ENCODE data around the gene MAPK8.
"Not testable (repeated sequence)": the region's sequence is repeated elsewhere in the genome, so short reads cannot be mapped to it uniquely, and the experiment has no call there.

The MAPK8 gene

GRCh38 chr10:48336978-48337599 lies 30.6 kb downstream of the MAPK8 start:
- no peak for TF ChIP-seq ZNF274 (IDR thresholded peaks at IDR 0.05; ENCODE audit: low read depth, low read length)
- no peak overlapping the region for H3K4me3 ChIP-seq (ENCODE audit: low read length)

GRCh38 chr10:48340734-48341133 lies 34.3 kb downstream of the MAPK8 start:
- no peak overlapping the region for H3K4me3 ChIP-seq (ENCODE audit: low read length)
- no peak for TF ChIP-seq ZNF274 (IDR thresholded peaks at IDR 0.05; ENCODE audit: low read depth, low read length)

GRCh38 chr10:48343106-48343505 lies 36.6 kb downstream of the MAPK8 start:
- TF ChIP-seq ZNF274 (IDR thresholded peaks at IDR 0.05; ENCODE audit: low read depth, low read length): no peak
- no peak overlapping the region for H3K4me3 ChIP-seq (ENCODE audit: low read length)

- H3K4me3 ChIP-seq (ENCODE audit: low read length): no peak overlapping the region
- no peak for TF ChIP-seq ZNF274 (IDR thresholded peaks at IDR 0.05; ENCODE audit: low read depth, low read length)
Observed at GRCh38 chr10:48343921-48344598, 37.6 kb downstream of the MAPK8 start.

- not testable (repeated sequence) for H3K4me3 ChIP-seq (ENCODE audit: low read length)
Observed at GRCh38 chr10:48346248-48346647, 39.8 kb downstream of the MAPK8 start.

DNA sequence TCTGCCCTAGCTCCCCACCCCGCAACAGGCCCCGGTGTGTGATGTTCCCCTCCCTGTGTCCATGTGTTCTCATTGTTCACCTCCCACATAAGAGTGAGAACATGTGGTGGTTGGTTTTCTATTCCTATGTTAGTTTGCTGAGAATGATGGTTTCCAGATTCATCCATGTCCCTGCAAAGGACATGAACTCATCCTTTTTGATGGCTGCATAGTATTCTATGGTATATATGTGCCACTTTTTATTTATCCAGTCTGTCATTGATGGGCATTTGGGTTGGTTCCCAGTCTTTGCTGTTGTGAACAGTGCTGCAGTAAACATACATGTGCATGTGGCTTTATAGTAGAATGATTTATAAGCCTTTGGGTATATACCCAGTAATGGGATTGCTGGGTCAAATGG lies 41.1 kb downstream of the MAPK8 start:
- H3K4me3 ChIP-seq (ENCODE audit: low read length): not testable (repeated sequence)

DNA sequence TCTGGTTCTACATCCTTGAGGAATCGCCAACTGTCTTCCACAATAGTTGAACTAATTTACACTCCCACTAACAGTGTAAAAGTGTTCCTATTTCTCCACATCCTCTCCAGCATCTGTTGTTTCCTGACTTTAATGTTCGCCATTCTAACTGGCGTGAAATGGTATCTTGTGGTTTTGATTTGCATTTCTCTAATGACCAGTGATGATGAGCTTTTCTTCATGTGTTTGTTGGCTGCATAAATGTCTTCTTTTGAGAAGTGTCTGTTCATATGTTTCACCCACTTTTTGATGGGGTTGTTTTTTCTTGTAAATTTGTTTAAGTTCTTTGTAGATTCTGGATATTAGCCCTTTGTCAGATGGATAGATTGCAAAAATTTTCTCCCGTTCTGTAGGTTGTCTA lies 41.5 kb downstream of the MAPK8 start:
- not testable (repeated sequence) for H3K4me3 ChIP-seq (ENCODE audit: low read length)

GRCh38 chr10:48353246-48353645 lies 46.8 kb downstream of the MAPK8 start:
- TF ChIP-seq ZNF274 (IDR thresholded peaks at IDR 0.05; ENCODE audit: low read depth, low read length): no peak
- no peak overlapping the region for H3K4me3 ChIP-seq (ENCODE audit: low read length)

GRCh38 chr10:48357631-48358030 lies 51.2 kb downstream of the MAPK8 start:
- TF ChIP-seq ZNF274 (IDR thresholded peaks at IDR 0.05; ENCODE audit: low read depth, low read length): no peak
- H3K4me3 ChIP-seq (ENCODE audit: low read length): no peak overlapping the region

DNA sequence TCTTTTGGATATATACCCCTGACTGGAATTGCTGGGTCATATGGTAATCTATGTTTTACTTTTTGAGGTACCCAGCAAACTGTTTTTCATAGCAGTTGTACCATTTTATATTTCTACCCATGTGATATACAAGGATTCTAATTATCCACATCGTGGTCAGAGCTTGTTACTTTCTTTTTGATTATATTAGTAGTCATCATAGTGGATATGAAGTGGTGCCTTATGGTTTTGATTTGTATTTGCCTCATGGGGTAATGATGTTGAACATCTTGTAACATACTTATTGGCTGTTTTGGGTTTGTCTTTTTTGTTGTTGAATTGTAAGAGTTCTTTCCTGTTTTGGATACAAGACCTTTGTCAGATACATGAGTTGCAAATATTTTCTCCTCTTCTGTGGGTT lies 51.7 kb downstream of the MAPK8 start:
- no peak for TF ChIP-seq ZNF274 (IDR thresholded peaks at IDR 0.05; ENCODE audit: low read depth, low read length)
- H3K4me3 ChIP-seq (ENCODE audit: low read length): no peak overlapping the region

- H3K4me3 ChIP-seq (ENCODE audit: low read length): no peak overlapping the region
- no peak for TF ChIP-seq ZNF274 (IDR thresholded peaks at IDR 0.05; ENCODE audit: low read depth, low read length)
Observed at GRCh38 chr10:48358838-48359237, 52.4 kb downstream of the MAPK8 start.

DNA sequence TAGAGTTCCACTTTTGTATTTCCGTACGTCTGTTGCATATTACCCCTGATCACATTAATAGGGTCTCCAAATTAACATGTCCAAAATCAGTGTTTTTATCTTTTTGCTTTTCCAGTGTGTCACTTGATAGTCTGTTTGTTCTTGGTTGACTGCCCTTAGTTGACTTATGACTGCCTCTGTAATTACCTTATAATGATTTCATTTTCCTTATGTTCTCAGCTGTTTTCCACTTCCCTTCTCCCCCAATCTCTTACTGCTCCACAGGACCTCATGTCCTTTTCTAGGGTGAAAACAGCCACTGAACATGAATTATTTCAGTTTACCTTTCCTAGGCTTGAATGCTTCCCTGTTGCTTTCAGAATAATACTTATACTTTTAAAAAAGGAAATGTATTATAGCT lies 54.7 kb downstream of the MAPK8 start:
- no peak for TF ChIP-seq ZNF274 (IDR thresholded peaks at IDR 0.05; ENCODE audit: low read depth, low read length)
- no peak overlapping the region for H3K4me3 ChIP-seq (ENCODE audit: low read length)

GRCh38 chr10:48363617-48364355 lies 57.3 kb downstream of the MAPK8 start:
- no peak for TF ChIP-seq ZNF274 (IDR thresholded peaks at IDR 0.05; ENCODE audit: low read depth, low read length)
- H3K4me3 ChIP-seq (ENCODE audit: low read length): no peak overlapping the region

GRCh38 chr10:48364659-48365405 lies 58.4 kb downstream of the MAPK8 start:
- H3K4me3 ChIP-seq (ENCODE audit: low read length): no peak overlapping the region

DNA sequence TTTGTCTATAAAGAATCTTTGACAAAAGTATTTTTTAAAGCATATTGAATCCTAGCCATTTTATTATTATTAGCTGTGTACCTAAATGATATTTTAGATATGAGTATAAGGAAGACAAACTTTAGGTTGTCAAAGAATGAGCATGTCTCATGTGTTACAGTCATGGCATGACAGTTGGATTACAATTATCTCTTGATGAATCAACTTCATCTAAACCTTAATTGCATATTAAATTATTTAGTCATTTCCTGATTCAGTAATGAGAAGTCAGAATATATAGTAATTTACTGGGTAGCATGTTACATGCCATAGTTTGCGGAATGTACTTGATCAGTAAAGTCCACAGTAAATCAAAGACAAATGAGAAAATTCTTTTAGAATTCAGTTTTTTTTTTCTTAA lies 59.2 kb downstream of the MAPK8 start:
- no peak for TF ChIP-seq ZNF274 (IDR thresholded peaks at IDR 0.05; ENCODE audit: low read depth, low read length)
- no peak overlapping the region for H3K4me3 ChIP-seq (ENCODE audit: low read length)

More at GRCh38 chr10:48364659-48365405, 58.4 kb downstream of the MAPK8 start:
- TF ChIP-seq ZNF274 (IDR thresholded peaks at IDR 0.05; ENCODE audit: low read depth, low read length): no peak
